Keratinocyte (primary cell): ENCODE data around the gene ANKRD28. TPM values are rescaled to one million over a fixed set of nuclear protein-coding genes. Genes with fewer than 3 reads are reported as not detected.

Source experiments
- DNase-seq: peaks from one replicate; pipeline ENCODE4 v3.0.0-alpha.2; 2011; ENCODE audit warnings: low read depth, missing footprints, low spot score
- FAIRE-seq: peaks from 2 replicates; lab custom pipeline; 2011; peaks lifted over from hg19 to GRCh38; lab: Jason Lieb, UNC
- H2AFZ ChIP-seq: 2 replicates; pipeline ENCODE4 v1.6.0; 2012; ENCODE audit warnings: low read length, control low read depth, inconsistent platforms; ENCODE audit not compliant: control insufficient read depth
- H3K27ac ChIP-seq: 2 replicates; pipeline ENCODE4 v1.5.1; 2011; ENCODE audit warnings: low read length; ENCODE audit not compliant: control insufficient read depth, insufficient read depth
- H3K27me3 ChIP-seq: 3 replicates; pipeline ENCODE4 v1.6.0; 2011; ENCODE audit warnings: low read length; ENCODE audit not compliant: control insufficient read depth, insufficient read depth; ENCODE audit errors: extremely low read depth
- H3K36me3 ChIP-seq, 2 experiments: 2 replicates in 1 of 2; 3 replicates in 1 of 2; pipeline ENCODE4 v1.5.1; 2011; ENCODE audit warnings: low read length in 2 of 2, mild to moderate bottlenecking in 1 of 2; ENCODE audit not compliant: control insufficient read depth in 2 of 2, insufficient read depth in 2 of 2; ENCODE audit errors: extremely low read depth in 1 of 2
- H3K4me1 ChIP-seq: 3 replicates; pipeline ENCODE4 v1.5.1; 2011; ENCODE audit warnings: low read length; ENCODE audit not compliant: control insufficient read depth, insufficient read depth; ENCODE audit errors: extremely low read depth
- H3K4me2 ChIP-seq: 3 replicates; pipeline ENCODE4 v1.6.0; 2011; ENCODE audit warnings: low read depth, low read length; ENCODE audit not compliant: control insufficient read depth, insufficient read depth; ENCODE audit errors: extremely low read depth
- H3K4me3 ChIP-seq, 3 experiments: fragments of 200-600 bp in 1 of 3; sonication (generic) in 1 of 3; 2 replicates in 2 of 3; 3 replicates in 1 of 3; pipeline ENCODE4 v1.5.1; 2011 to 2016; ENCODE audit warnings: low read length in 3 of 3, mild to moderate bottlenecking in 3 of 3, control low read depth in 2 of 3, inconsistent platforms in 1 of 3, low read depth in 1 of 3, mixed read lengths in 1 of 3, mixed run types in 1 of 3, moderate library complexity in 1 of 3; ENCODE audit not compliant: control insufficient read depth in 2 of 3, insufficient read depth in 2 of 3; ENCODE audit errors: extremely low read depth in 1 of 3
- H3K79me2 ChIP-seq: 2 replicates; pipeline ENCODE4 v1.6.0; 2012; ENCODE audit warnings: low read length; ENCODE audit not compliant: control insufficient read depth, insufficient read depth
- H3K9ac ChIP-seq: 3 replicates; pipeline ENCODE4 v1.6.0; 2011; ENCODE audit warnings: low read length; ENCODE audit not compliant: control insufficient read depth, insufficient read depth; ENCODE audit errors: extremely low read depth
- H3K9me1 ChIP-seq: 3 replicates; pipeline ENCODE4 v1.6.0; 2011; ENCODE audit warnings: low read length; ENCODE audit not compliant: control insufficient read depth, insufficient read depth; ENCODE audit errors: extremely low read depth
- H3K9me3 ChIP-seq: 2 replicates; pipeline ENCODE4 v1.5.1; 2012; ENCODE audit warnings: low read depth, low read length; ENCODE audit not compliant: control insufficient read depth
- H4K20me1 ChIP-seq: 3 replicates; pipeline ENCODE4 v1.6.0; 2011; ENCODE audit warnings: low read length; ENCODE audit not compliant: control insufficient read depth, insufficient read depth; ENCODE audit errors: extremely low read depth
- EZH2 ChIP-seq: IDR thresholded peaks from one replicate; pipeline ENCODE4 v1.6.1; 2012; ENCODE audit warnings: inconsistent platforms, mild to moderate bottlenecking, low read length, moderate library complexity
- dilution Hi-C: fragments of 300-500 bp; cut with MboI; formaldehyde crosslinking; loops from one replicate; pipeline ENCODE4 v1.7.0; 2020; ENCODE audit warnings: low sequenced_read_pairs; ENCODE audit not compliant: extremely low pct_ligation_motif_present
- polyA plus RNA-seq, 5 experiments: library from polyadenylated mRNA; depleted of rRNA in 3 of 5; stranded (reverse) in 3 of 5; stranded (forward) in 1 of 5; unstranded in 1 of 5; fragments of >200 nt; gene quantifications; 1 replicate in 1 of 5; 2 replicates in 3 of 5; 3 replicates in 1 of 5; pipeline versions ENCODE4 v1.2.1 to v1.2.3, GENCODE V29; 2011 to 2012; ENCODE audit warnings: missing spikeins in 2 of 5, low read depth in 1 of 5, low replicate concordance in 1 of 5
- TF ChIP-seq, protein P1 (sequence below), 3 experiments: IDR thresholded peaks in 1 of 3; conservative IDR thresholded peaks in 1 of 3; optimal IDR thresholded peaks in 1 of 3; 2 replicates in 2 of 3; 3 replicates in 1 of 3; pipeline versions ENCODE3 to v1.5.1; 2011; ENCODE audit warnings: low read length in 3 of 3, mild to moderate bottlenecking in 3 of 3, moderate library complexity in 2 of 3, control low read depth in 1 of 3, inconsistent platforms in 1 of 3; ENCODE audit not compliant: insufficient read depth in 2 of 3; ENCODE audit errors: extremely low read depth in 1 of 3

ANKRD28 gene
- polyA plus RNA-seq, 1 donor (not counting 4 experiments of a cell fraction or from before 2014, with no cell fraction given): 32.7 TPM

DNA sequence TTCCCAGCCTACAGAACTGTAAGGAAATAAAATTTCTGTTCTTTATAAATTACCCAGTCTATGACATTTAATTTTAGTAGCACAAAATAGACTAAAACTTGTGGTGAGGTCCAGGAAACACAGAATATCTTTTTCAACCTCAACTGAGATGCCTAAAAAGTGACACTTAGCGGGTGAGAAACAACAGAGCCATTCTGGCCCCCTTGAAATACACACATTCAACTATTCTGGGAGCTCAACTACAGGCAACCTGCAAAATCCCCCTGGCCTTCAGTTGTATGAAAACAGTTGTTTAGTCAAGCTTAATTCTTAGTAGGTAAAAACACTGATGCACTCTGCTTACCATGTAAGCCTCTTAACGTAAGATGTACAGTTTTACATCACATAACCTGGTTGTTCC lies 66.8 kb downstream of the ANKRD28 start:
- Histone ChIP-seq H3K4me1 (peaks cover 8% of the 10 kb centered on the region), H3K79me2 (no peaks in the 10 kb centered on the region), H3K27ac (no peak overlapping the region), H3K27me3 (no peaks in the 10 kb centered on the region), H3K9me3 (no peaks in the 10 kb centered on the region), H4K20me1 (no peaks in the 10 kb centered on the region), H3K36me3 (peaks cover 1 to 10% of the 10 kb centered on the region in 2 experiments), H3K9me1 (no peaks in the 10 kb centered on the region), H2AFZ (no peak overlapping the region), H3K9ac (no peak overlapping the region), H3K4me2 (no peak overlapping the region), H3K4me3 (no peak overlapping the region)
- no peak for FAIRE-seq
- no peak for DNase-seq
- TF ChIP-seq, protein P1, sequence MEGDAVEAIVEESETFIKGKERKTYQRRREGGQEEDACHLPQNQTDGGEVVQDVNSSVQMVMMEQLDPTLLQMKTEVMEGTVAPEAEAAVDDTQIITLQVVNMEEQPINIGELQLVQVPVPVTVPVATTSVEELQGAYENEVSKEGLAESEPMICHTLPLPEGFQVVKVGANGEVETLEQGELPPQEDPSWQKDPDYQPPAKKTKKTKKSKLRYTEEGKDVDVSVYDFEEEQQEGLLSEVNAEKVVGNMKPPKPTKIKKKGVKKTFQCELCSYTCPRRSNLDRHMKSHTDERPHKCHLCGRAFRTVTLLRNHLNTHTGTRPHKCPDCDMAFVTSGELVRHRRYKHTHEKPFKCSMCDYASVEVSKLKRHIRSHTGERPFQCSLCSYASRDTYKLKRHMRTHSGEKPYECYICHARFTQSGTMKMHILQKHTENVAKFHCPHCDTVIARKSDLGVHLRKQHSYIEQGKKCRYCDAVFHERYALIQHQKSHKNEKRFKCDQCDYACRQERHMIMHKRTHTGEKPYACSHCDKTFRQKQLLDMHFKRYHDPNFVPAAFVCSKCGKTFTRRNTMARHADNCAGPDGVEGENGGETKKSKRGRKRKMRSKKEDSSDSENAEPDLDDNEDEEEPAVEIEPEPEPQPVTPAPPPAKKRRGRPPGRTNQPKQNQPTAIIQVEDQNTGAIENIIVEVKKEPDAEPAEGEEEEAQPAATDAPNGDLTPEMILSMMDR (optimal IDR thresholded peaks at IDR 0.05 in 1 of 3, IDR thresholded peaks at IDR 0.05 in 1 of 3, conservative IDR thresholded peaks at IDR 0.05 in 1 of 3; ENCODE audit: extremely low read depth in 1 of 3, insufficient read depth in 2 of 3, low read length in 3 of 3): no peak
- TF ChIP-seq EZH2: no peak
- dilution Hi-C loops: no loop called here

DNA sequence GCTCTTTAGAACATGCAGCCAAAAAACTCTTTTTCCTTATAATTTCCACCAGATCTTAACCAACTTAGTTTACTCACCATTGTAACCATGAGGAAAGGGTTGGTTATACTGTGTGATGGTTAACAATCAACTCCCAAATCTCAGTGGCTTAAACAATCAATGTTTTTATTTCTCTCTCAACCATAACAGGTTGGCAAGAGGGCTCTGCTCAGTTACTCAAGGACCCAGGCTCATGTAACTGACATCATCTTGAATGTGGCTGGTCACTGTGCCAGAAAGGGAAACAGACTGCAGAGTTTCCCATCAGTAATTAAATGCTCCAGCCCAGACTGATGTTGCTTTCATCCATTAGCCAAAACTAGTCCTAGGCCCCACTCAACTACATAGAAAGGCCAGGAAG lies 69.0 kb downstream of the ANKRD28 start:
- Histone ChIP-seq H3K9me3 (no peaks in the 10 kb centered on the region), H3K4me3 (no peak overlapping the region), H3K79me2 (no peaks in the 10 kb centered on the region), H3K36me3 (peaks cover 3 to 10% of the 10 kb centered on the region in 2 experiments), H3K4me2 (no peak overlapping the region), H3K27ac (no peak overlapping the region), H4K20me1 (no peaks in the 10 kb centered on the region), H3K4me1 (peaks cover 16% of the 10 kb centered on the region), H3K9me1 (no peaks in the 10 kb centered on the region), H2AFZ (no peak overlapping the region), H3K27me3 (no peaks in the 10 kb centered on the region), H3K9ac (no peak overlapping the region)
- FAIRE-seq (no peak), DNase-seq (no peak)
- TF ChIP-seq, protein P1 (optimal IDR thresholded peaks at IDR 0.05 in 1 of 3, IDR thresholded peaks at IDR 0.05 in 1 of 3, conservative IDR thresholded peaks at IDR 0.05 in 1 of 3; ENCODE audit: extremely low read depth in 1 of 3, insufficient read depth in 2 of 3, low read length in 3 of 3): no peak
- TF ChIP-seq EZH2: no peak
- dilution Hi-C loops: no loop called here
